Measurements from ENCODE around the gene STX10. TPM values are rescaled to one million over a fixed set of nuclear protein-coding genes. Genes with fewer than 3 reads are reported as not detected.

Gene STX10
- total RNA-seq, 1 donor from 2014 or later, result 70.2 TPM

DNA sequence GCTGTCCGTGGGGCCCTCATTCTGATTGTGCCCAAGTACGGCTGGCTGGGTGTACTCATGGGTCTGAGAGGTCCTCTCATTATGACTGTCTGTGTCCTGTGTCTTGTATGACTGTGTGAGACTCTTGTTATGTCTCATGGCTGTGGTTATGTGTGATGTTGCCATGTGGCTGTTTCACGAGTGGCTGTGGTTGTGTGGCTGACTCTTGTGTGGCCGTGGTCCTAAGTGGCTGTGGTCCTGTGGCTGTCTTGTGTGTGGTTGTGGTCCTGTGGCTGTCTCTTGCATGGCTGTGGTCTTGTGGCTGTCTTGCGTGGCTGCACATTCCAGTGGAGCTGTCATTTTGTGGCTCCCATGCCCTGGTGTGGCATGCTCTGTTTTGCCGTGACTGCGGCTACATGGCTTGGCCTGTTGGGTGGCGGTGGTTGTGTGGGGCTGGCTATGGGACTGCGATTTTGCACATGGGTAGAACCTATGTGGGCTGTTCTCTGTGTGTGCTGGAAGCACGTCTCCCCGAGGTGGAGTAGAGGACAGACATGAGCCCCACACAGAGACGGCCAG lies 50.1 kb downstream of the STX10 start:
- Histone ChIP-seq H3K4me3 (ENCODE audit: low read depth, low read length) (no peak overlapping the region), H3K27me3 (ENCODE audit: control insufficient read depth, insufficient read depth, low read length) (peaks cover 42% of the 10 kb centered on the region), H3K36me3 (ENCODE audit: control insufficient read depth, insufficient read depth, low read length) (no peaks in the 10 kb centered on the region)
- TF ChIP-seq, protein P1, sequence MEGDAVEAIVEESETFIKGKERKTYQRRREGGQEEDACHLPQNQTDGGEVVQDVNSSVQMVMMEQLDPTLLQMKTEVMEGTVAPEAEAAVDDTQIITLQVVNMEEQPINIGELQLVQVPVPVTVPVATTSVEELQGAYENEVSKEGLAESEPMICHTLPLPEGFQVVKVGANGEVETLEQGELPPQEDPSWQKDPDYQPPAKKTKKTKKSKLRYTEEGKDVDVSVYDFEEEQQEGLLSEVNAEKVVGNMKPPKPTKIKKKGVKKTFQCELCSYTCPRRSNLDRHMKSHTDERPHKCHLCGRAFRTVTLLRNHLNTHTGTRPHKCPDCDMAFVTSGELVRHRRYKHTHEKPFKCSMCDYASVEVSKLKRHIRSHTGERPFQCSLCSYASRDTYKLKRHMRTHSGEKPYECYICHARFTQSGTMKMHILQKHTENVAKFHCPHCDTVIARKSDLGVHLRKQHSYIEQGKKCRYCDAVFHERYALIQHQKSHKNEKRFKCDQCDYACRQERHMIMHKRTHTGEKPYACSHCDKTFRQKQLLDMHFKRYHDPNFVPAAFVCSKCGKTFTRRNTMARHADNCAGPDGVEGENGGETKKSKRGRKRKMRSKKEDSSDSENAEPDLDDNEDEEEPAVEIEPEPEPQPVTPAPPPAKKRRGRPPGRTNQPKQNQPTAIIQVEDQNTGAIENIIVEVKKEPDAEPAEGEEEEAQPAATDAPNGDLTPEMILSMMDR (IDR thresholded peaks at IDR 0.05; ENCODE audit: insufficient read depth, low read length, poor library complexity, severe bottlenecking), result no peak
- no peak for DNase-seq (ENCODE audit: low read depth)

DNA sequence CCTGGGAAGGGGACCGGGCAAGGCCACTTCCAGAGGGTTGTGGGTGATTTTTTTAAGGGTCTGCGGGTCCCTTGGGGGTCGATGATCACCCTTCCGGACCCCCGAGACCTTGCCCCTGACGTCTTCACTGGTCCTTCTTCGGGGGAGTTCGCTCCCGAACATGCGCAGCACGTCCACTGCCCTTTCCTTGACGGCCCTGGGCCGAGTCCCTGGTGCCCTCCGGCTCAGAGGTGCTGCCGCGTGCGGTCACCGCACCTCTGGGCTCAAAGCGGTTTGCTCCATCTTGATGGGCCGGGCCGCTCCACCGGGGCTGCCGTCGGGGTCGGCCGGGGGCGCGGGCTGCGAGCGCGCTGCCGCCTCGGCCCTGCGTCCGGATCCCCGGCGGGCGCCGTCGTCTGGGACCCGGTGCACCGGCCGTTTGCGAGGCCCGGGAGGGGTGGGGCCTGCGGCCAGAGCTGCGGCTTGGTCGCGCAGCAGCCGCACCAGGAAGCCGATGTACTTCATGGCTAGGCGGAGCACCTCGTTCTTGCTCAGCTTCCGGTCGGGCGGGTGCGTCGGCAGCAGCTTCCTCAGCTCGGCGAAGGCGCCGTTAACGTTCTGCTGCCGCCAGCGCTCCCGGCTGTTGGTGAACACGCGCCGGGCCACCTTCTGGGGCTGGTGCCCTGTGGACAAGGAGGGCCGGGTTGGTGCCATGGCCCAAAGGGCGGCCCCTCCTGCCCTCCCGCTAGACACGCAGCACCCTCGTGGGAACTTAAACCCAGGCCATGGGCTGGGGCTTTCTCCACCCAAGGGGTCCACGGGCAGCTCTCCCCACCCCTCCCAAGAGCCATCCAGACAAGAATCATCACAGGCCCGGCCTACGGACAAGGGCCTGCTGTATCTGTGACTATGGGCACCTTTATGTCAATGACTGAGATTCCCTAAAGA lies 50.8 kb downstream of the STX10 start:
- DNase-seq (ENCODE audit: low read depth), result no peak
- no peak overlapping the region for H3K4me3 ChIP-seq (ENCODE audit: low read depth, low read length)
- TF ChIP-seq, protein P1 (IDR thresholded peaks at IDR 0.05; ENCODE audit: insufficient read depth, low read length, poor library complexity, severe bottlenecking), result no peak
- peaks cover 1% of the 10 kb centered on the region for H3K36me3 ChIP-seq (ENCODE audit: control insufficient read depth, insufficient read depth, low read length)
- H3K27me3 ChIP-seq (ENCODE audit: control insufficient read depth, insufficient read depth, low read length), result peaks cover 48% of the 10 kb centered on the region

- H3K36me3 ChIP-seq (ENCODE audit: control insufficient read depth, insufficient read depth, low read length), result peaks cover 1% of the 10 kb centered on the region
- TF ChIP-seq, protein P1 (IDR thresholded peaks at IDR 0.05; ENCODE audit: insufficient read depth, low read length, poor library complexity, severe bottlenecking), result no peak
- H3K4me3 ChIP-seq (ENCODE audit: low read depth, low read length), result no peak overlapping the region
- H3K27me3 ChIP-seq (ENCODE audit: control insufficient read depth, insufficient read depth, low read length), result peaks cover 49% of the 10 kb centered on the region
- DNase-seq (ENCODE audit: low read depth), result no peak
Measured at GRCh38 chr19:13098277-13099072, 51.7 kb downstream of the STX10 start.

- peaks cover 49% of the 10 kb centered on the region for H3K27me3 ChIP-seq (ENCODE audit: control insufficient read depth, insufficient read depth, low read length)
- H3K4me3 ChIP-seq (ENCODE audit: low read depth, low read length), result no peak overlapping the region
- TF ChIP-seq, protein P1 (IDR thresholded peaks at IDR 0.05; ENCODE audit: insufficient read depth, low read length, poor library complexity, severe bottlenecking), result no peak
- peaks cover 1% of the 10 kb centered on the region for H3K36me3 ChIP-seq (ENCODE audit: control insufficient read depth, insufficient read depth, low read length)
- no peak for DNase-seq (ENCODE audit: low read depth)
Measured at GRCh38 chr19:13097463-13098258, 52.5 kb downstream of the STX10 start.

- TF ChIP-seq, protein P1 (IDR thresholded peaks at IDR 0.05; ENCODE audit: insufficient read depth, low read length, poor library complexity, severe bottlenecking), result no peak
- no peak overlapping the region for H3K4me3 ChIP-seq (ENCODE audit: low read depth, low read length)
- peaks cover 1% of the 10 kb centered on the region for H3K36me3 ChIP-seq (ENCODE audit: control insufficient read depth, insufficient read depth, low read length)
- H3K27me3 ChIP-seq (ENCODE audit: control insufficient read depth, insufficient read depth, low read length), result peaks cover 49% of the 10 kb centered on the region
- DNase-seq (ENCODE audit: low read depth), result no peak
Measured at GRCh38 chr19:13097033-13097462, 53.1 kb downstream of the STX10 start.

All from kidney epithelial cell (primary cell).